OCI-M2 (cell line): ENCODE measurements around the gene ORC3.
"Not testable (repeated sequence)": the region's sequence is repeated elsewhere in the genome, so short reads cannot be mapped to it uniquely, and the experiment has no call there.

Experiments used
- DNase-seq: peaks from one replicate; lab custom pipeline; 2025; ENCODE audit not compliant: unreplicated experiment; lab: John Stamatoyannopoulos, UW

ORC3 gene

GRCh38 chr6:87690441-87690840, 100.5 kb downstream of the ORC3 start:
- no peak for DNase-seq

DNA sequence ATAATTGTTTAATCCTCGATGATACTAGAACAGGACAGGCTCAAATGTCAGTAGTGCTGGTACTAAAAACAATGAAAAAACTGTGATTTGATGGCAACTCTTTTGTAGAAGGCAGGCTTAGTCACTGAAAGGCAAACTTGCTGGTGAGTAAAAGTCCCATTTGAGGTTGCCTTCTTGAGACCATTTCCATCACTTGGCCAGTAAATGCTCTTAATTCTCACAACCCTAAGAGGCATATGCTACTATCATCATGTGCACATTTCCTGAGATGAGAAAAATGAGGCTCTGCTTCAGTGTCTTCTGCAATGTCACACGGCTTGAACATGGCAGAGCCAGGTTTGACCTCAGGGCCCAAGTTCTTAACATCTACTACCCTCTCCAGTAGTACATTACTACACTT, 102.2 kb downstream of the ORC3 start:
- DNase-seq = no peak

GRCh38 chr6:87696817-87697216, 106.9 kb downstream of the ORC3 start:
- not testable (repeated sequence) for DNase-seq

GRCh38 chr6:87697581-87698546, 107.9 kb downstream of the ORC3 start:
- no peak for DNase-seq

DNA sequence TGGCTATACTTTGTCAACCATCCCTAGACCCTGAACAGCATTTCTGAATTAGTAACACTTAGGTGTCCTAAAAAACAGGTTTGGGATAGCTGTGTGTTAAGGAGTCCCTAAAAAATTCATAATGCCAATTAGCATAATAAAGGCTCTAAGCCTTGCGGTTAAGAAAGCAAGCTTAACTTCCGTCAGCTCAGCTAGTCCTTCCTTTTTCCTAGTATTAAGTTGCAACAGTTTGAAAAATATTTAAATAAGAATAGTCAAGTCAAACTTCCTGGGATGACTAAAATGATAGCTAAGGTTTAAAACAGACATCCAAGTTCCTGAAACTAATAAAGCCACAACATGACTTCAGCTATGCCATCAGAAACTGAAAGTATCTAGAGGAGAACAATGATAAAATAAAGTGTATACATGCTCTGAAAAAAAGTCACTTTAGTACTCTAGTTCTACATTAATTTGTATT, 108.6 kb downstream of the ORC3 start:
- no peak for DNase-seq

- no peak for DNase-seq
Measured at GRCh38 chr6:87699576-87699975, 109.6 kb downstream of the ORC3 start.

DNA sequence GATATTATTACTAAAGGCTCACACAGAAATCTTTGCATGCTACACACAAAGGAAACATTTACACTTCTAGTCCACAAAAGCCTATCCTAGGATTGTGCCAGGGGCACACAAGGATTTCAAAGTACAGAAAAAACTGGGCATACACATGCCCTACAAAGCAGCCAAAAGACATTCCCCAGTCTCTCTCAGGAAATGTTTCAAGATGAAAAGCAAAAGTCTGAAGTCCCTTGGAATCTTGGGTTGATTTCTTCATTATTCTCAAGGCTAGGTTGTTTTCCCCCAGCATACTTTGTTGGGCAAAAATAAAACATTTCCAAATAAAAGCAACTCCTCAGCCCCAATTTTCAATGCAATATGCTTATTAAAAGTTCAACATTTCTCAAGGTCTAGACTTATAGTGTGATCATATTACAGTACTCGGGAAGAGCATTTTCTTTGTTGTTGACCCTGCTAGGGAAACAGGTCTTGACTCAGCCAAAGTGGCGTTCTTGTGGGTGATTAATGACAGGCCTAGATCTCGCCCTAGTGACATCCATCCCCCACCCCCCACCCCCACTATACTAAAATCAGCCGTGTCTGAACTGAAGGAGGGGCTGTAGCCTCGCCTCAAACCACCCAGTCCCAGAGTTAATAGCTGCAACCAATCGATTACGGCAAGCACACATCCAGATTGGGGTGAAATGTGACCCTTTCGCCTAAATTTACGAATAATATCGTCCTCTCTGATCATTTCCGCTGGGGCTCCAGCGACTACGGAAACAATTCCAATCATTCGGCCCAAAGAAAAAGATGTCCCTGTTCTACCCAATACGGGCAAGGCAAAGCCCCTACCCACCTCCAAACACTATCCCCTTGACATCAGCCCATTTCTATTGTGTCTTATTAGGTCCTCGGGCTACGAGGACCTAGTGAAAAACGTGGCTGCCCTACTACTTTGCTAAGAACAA, 110.7 kb downstream of the ORC3 start:
- DNase-seq = no peak

DNA sequence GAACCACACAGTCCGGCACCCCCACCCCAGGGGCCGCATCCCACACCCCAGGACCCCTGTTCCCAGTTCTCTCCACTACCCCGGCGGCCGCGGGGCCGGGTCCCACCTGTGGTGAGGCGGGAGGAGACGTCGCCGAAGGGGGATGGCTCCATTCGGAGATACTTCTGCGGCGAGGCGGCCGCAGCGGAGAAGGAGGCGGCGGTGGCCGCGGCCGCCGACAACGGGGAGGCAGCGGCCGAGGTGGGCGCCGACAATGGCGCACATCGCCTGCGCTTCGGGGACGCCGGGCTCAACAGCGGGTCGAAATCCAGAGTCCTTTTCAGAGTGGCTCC, 111.4 kb downstream of the ORC3 start:
- no peak for DNase-seq

DNA sequence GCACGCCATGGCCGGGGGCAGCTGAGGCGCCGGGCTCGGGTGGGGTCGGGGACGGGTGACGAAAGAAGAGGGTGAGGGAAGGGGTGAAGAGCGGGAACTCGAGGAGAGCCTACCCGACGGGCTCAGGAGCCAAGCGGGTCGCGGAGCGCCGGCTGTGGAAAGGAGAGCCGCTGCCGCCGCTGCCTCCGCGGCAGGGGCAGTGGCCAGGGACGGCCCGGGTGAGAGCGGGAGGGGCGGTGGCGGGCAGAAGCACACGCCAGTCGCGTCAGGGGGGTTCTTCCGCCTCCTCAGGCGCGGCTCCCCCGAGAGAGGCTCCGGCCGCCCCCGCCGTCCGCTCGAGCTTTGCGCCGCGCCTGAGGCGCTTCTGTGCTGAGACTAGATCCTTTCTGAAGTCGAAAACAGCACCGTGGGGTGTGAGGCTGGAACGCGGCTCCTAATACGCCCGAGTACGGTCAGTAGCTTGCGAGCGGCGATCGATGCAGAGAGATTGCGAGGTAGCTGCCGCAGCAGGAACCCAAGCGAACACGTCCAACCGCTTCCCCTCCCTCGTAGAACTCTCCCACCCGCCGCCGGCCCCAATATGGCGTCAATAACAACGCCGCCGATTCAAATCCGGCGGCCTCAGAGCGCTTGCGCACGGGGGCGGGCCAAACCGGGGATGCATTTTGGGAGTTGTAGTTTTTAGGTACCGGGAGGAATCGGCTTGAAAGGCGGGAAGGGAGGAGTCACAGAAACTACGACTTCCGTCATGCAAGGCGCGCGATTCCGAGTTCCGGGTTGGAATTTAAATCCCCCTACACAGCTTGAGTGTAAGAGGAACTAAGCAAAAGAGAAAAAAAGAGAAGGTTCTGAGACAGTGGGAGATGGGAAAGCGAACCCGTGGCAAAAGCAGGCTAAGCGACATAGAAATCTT, 112.0 kb downstream of the ORC3 start, which contains the start of gene AKIRIN2:
Gene AKIRIN2 (minus strand): TSS at position 558 of the 913 bp plus-strand sequence. CDS start 549 bp downstream, at position 9.
- peak; percentile 83 for DNase-seq

GRCh38 chr6:87702589-87702945, 112.6 kb downstream of the ORC3 start:
- no peak for DNase-seq

- not testable (repeated sequence) for DNase-seq
Measured at GRCh38 chr6:87703039-87703438, 113.1 kb downstream of the ORC3 start.

- DNase-seq = peak; percentile 54
Measured at GRCh38 chr6:87705070-87705691, 115.2 kb downstream of the ORC3 start.

- no peak for DNase-seq
Measured at GRCh38 chr6:87706187-87706966, 116.4 kb downstream of the ORC3 start.

DNA sequence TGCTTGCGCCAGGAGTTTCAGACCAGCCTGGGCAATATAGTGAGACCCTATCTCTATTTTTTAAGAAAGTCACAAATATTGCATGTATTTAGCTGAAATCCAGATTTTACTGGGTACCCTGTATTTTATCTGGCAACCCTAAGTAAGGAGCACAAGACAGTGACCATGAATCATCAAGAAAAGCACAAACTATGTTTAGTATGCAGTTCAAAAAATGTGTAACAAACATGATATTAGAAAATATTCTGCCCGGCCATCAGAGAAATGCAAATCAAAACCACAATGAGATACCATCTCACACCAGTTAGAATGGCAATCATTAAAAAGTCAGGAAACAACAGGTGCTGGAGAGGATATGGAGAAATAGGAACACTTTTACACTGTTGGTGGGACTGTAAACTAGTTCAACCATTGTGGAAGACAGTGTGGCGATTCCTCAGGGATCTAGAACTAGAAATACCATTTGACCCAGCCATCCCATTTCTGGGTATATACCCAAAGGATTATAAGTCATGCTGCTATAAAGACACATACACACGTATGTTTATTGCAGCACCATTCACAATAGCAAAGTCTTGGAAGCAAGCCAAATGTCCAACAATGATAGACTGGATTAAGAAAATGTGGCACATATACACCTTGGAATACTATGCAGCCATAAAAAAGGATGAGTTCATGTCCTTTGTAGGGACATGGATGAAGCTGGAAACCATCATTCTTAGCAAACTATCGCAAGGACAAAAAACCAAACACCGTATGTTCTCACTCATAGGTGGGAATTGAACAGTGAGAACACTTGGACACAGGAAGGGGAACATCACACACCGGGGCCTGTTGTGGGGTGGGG, 118.9 kb downstream of the ORC3 start:
- not testable (repeated sequence) for DNase-seq

GRCh38 chr6:87710090-87710489, 120.2 kb downstream of the ORC3 start:
- DNase-seq = no peak

DNA sequence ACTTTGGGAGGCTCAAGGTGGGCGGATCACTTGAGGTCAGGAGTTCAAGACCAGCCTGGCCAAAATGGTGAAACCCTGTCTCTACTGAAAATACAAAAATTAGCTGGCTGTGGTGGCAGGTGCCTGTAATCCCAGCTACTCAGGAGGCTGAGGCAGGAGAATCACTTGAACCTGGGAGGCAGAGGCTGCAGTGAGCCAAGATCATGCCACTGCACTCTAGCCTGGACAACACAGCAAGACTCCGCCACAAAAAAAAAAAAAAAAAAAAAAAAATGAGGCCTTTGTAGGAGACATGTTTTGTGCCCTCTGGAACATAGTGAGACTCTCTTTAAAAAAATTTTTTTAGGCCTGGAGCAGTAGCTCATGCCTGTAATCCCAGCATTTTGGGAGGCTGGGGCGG, 122.8 kb downstream of the ORC3 start:
- DNase-seq = not testable (repeated sequence)

- no peak for DNase-seq
Measured at GRCh38 chr6:87714093-87714842, 124.3 kb downstream of the ORC3 start.
